NOMO-1 treated with dmso at 0.1 percent for 144 hours (cell line): ENCODE data around the gene ZDHHC20.

ENCODE experiments used
- DNase-seq: peaks from one replicate; lab custom pipeline; 2025; ENCODE audit not compliant: unreplicated experiment; lab: John Stamatoyannopoulos, UW

The ZDHHC20 gene

GRCh38 chr13:21458813-21459701 is at the start of gene ZDHHC20:
ZDHHC20 (minus strand) TSS chr13:21459303; CDS start chr13:21459171, 132 bp downstream.
- DNase-seq, result peak; percentile 84

GRCh38 chr13:21504379-21504778 is 45.3 kb upstream of the ZDHHC20 start:
- DNase-seq, result no peak

- no peak for DNase-seq
Measured at GRCh38 chr13:21501686-21502085, 42.6 kb upstream of the ZDHHC20 start.

GRCh38 chr13:21486322-21486721 is 27.2 kb upstream of the ZDHHC20 start:
- no peak for DNase-seq

GRCh38 chr13:21483748-21484147 is 24.6 kb upstream of the ZDHHC20 start:
- DNase-seq, result no peak

GRCh38 chr13:21481359-21481758 is 22.3 kb upstream of the ZDHHC20 start:
- DNase-seq, result no peak

- DNase-seq, result peak; percentile 54
Measured at GRCh38 chr13:21478881-21479808, 20.0 kb upstream of the ZDHHC20 start.

- peak; percentile 92 for DNase-seq
Measured at GRCh38 chr13:21476893-21477472, 17.9 kb upstream of the ZDHHC20 start.

GRCh38 chr13:21475115-21475514 is 16.0 kb upstream of the ZDHHC20 start:
- DNase-seq, result no peak

- no peak for DNase-seq
Measured at GRCh38 chr13:21470785-21471184, 11.7 kb upstream of the ZDHHC20 start.

GRCh38 chr13:21466527-21466926 is 7.4 kb upstream of the ZDHHC20 start:
- DNase-seq, result no peak

- no peak for DNase-seq
Measured at GRCh38 chr13:21465710-21466160, 6.6 kb upstream of the ZDHHC20 start.

- DNase-seq, result no peak
Measured at GRCh38 chr13:21463424-21463823, 4.3 kb upstream of the ZDHHC20 start.

GRCh38 chr13:21461131-21461530 is 2.0 kb upstream of the ZDHHC20 start:
- DNase-seq, result no peak

GRCh38 chr13:21458451-21458812 is 671 bp downstream of the ZDHHC20 start:
- DNase-seq, result peak; percentile 24

GRCh38 chr13:21453387-21454081 is 5.6 kb downstream of the ZDHHC20 start:
- DNase-seq, result no peak

- DNase-seq, result peak; percentile 27
Measured at GRCh38 chr13:21450936-21451335, 8.2 kb downstream of the ZDHHC20 start.

GRCh38 chr13:21446656-21447055 is 12.4 kb downstream of the ZDHHC20 start:
- DNase-seq, result no peak

- DNase-seq, result no peak
Measured at GRCh38 chr13:21445759-21446158, 13.3 kb downstream of the ZDHHC20 start.

- peak; percentile 22 for DNase-seq
Measured at GRCh38 chr13:21443171-21443570, 15.9 kb downstream of the ZDHHC20 start.

- DNase-seq, result no peak
Measured at GRCh38 chr13:21436582-21436981, 22.5 kb downstream of the ZDHHC20 start.
